Epithelial cell of alveolus of lung (primary cell): Measurements from ENCODE around the gene KLF1. TPM values are rescaled to one million over a fixed set of nuclear protein-coding genes. Genes with fewer than 3 reads are reported as not detected.

ENCODE experiments used
- total RNA-seq: library from RNA; depleted of rRNA; stranded (reverse); fragments of >200 nt; gene quantifications from 2 replicates; pipeline ENCODE4 v1.2.1, GENCODE V29; 2015

Gene KLF1
- not detected in 2 replicates for total RNA-seq

DNA sequence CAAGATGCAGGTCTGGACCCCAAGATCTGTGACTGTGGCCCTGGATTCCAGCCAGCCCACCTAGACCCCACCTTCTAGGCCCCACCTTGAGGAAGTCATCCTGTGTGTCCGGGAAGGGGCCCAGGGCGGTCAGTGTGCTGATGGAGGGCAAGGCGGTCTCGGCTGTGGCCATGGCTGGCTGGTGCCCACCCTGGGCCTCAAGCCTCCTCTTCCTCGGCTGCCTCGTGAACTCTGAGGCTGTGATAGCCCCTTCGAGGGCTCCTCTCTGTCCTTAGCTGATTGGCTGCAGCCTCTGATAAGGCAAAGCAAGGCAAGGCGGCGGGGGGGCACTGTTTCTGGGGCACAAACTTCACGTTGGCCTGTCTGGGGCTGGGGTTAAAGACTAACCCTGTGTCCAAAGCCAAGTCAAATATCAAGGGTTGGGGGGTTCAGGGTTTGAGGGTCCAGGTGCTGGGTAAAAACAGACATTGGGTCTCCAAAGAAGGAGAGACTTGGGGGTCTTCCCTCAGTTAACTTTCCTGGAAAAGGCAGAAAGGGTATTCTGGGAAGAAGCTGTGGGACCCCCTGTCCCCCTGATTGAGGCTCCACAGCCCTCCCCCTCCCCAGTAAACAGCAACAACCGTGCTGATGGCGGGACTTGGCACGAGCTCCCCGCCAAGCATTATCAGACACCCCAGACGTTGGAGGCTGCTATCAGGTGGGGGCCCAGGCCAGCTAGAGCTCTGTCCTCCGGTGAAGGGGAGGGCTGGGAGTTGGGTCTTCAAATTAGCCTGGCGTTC lies at the start of gene KLF1:
TSS of gene KLF1 (minus strand) at position 233 of the 779 bp plus-strand sequence. CDS start at position 172, 61 bp downstream.

GRCh38 chr19:12933287-12934072 lies 46.5 kb upstream of the KLF1 start, which contains the start of gene FARSA:
FARSA (minus strand) TSS chr19:12933711; CDS start chr19:12933696, 15 bp downstream.

DNA sequence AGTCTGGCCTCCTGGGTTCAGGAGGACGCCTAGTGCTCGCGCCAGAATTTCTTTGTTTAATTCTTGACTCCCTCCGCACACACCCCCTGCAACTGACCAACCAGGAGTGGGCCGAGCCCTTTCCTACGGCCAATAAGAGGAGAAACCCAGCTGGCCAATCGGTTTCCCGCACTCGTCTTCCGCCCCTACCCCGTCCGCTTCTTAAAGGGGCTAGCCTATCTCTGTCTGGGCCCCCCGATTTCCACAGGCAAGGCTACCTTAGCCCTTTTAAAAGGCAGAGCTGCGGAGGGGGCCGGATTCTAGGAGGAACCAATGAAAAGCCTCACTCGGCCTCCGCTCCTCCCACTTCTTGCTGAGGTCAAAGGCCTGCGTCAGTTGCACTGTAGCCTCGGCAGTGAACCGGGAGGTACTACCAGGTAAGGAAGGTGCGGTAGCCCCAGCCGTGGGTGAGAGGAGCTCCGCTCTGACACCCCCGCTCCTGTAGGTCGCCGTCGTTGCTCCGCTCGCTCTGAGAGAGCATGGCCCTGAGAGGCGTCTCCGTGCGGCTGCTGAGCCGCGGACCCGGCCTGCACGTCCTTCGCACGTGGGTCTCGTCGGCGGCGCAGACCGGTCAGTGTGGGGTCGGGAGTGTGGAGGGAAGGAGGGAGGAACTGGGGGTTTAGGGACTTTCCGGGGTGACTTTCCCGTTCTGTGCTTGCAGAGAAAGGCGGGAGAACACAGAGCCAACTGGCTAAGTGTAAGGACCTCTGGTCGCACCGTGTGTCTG lies 4.0 kb upstream of the KLF1 start, which contains the start of gene GCDH:
TSS of gene GCDH (plus strand) at position 374 of the 766 bp plus-strand sequence. CDS start at position 519, 145 bp downstream.

GRCh38 chr19:12881172-12881808 lies 5.7 kb downstream of the KLF1 start, which contains the start of gene DNASE2:
DNASE2 (minus strand) TSS chr19:12881449; CDS start chr19:12881375, 74 bp downstream.

GRCh38 chr19:12838182-12838885 lies 48.7 kb downstream of the KLF1 start, which contains the start of gene MAST1:
MAST1 (plus strand) TSS chr19:12838515; CDS start chr19:12838573, 58 bp downstream.

DNA sequence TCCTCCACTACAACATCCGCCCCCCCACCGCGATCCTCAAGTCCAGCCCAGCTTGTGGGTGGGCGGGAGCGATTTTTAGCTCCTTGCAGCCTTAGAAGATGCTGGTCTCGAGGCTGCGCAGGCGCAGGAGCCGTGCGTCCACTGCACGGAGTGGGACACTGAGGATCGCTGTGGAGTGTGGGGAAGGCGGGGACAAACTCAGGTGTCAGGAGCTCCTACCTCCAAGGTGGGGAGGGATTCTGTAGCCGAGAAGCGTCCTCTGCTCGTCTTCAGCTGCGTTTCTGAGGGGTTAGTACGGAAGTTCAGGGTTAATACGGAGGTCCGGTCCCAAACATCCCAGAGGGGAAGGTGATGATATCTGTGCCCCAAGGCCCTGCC lies 52.4 kb downstream of the KLF1 start, which contains the start of gene RTBDN:
TSS of gene RTBDN (minus strand) at position 14 of the 378 bp plus-strand sequence. CDS start 4,600 bp downstream, outside the sequence.

Other genes with a start within 250 kb of the KLF1 start
- 44.5 and 81.8 TPM in 2 replicates for gene MAN2B1, start 220.5 kb downstream of the KLF1 start, total RNA-seq
- gene WDR83, start 220.4 kb downstream of the KLF1 start, total RNA-seq, result 8.0 and 12.1 TPM in 2 replicates
- 62.4 and 124 TPM in 2 replicates for gene DHPS, start 205.3 kb downstream of the KLF1 start, total RNA-seq
- gene GNG14, start 199.2 kb downstream of the KLF1 start, total RNA-seq, result not detected in 2 replicates
- gene FBXW9, start 190.6 kb downstream of the KLF1 start, total RNA-seq, result 8.8 and 11.5 TPM in 2 replicates
- gene TNPO2, start 163.3 kb downstream of the KLF1 start, total RNA-seq, result 34.3 and 47.7 TPM in 2 replicates
- gene TRIR, start 152.5 kb downstream of the KLF1 start, total RNA-seq, result 353 and 355 TPM in 2 replicates
- gene GET3, start 149.7 kb downstream of the KLF1 start, total RNA-seq, result 61.8 and 80.8 TPM in 2 replicates
- gene BEST2, start 135.4 kb downstream of the KLF1 start, total RNA-seq, result 1.8 TPM in 1 of 2 replicates, not detected in the other
- gene HOOK2, start 111.6 kb downstream of the KLF1 start, total RNA-seq, result 8.8 and 19.0 TPM in 2 replicates
- 398 and 481 TPM in 2 replicates for gene JUNB, start 95.7 kb downstream of the KLF1 start, total RNA-seq
- gene PRDX2, start 85.4 kb downstream of the KLF1 start, total RNA-seq, result 454 and 460 TPM in 2 replicates
- not detected in 2 replicates for gene THSD8, start 85.1 kb downstream of the KLF1 start, total RNA-seq
- gene RNASEH2A, start 80.6 kb downstream of the KLF1 start, total RNA-seq, result 13.5 and 45.0 TPM in 2 replicates
- gene RTBDN, start 52.6 kb downstream of the KLF1 start, total RNA-seq, result not detected in 2 replicates
- under 0.01 and 0.88 TPM in 2 replicates for gene MAST1, start 48.7 kb downstream of the KLF1 start, total RNA-seq
- gene DNASE2, start 5.8 kb downstream of the KLF1 start, total RNA-seq, result 26.4 and 55.3 TPM in 2 replicates
- 22.6 and 40.1 TPM in 2 replicates for gene GCDH, start 4.0 kb upstream of the KLF1 start, total RNA-seq
- 0.56 TPM in 1 of 2 replicates, not detected in the other for gene SYCE2, start 32.1 kb upstream of the KLF1 start, total RNA-seq
- 60.8 and 78.4 TPM in 2 replicates for gene FARSA, start 46.5 kb upstream of the KLF1 start, total RNA-seq
- 932 and 1,873 TPM in 2 replicates for gene CALR, start 51.4 kb upstream of the KLF1 start, total RNA-seq
- gene RAD23A, start 58.7 kb upstream of the KLF1 start, total RNA-seq, result 107 and 111 TPM in 2 replicates
- gene GADD45GIP1, start 70.0 kb upstream of the KLF1 start, total RNA-seq, result 54.9 and 63.6 TPM in 2 replicates
- gene DAND5, start 82.4 kb upstream of the KLF1 start, total RNA-seq, result not detected in 2 replicates
- gene NFIX, start 108.3 kb upstream of the KLF1 start, total RNA-seq, result 33.9 and 97.1 TPM in 2 replicates
- 0.48 and 6.5 TPM in 2 replicates for gene LYL1, start 215.7 kb upstream of the KLF1 start, total RNA-seq
- gene TRMT1, start 229.5 kb upstream of the KLF1 start, total RNA-seq, result 25.9 and 35.6 TPM in 2 replicates
- gene NACC1, start 231.1 kb upstream of the KLF1 start, total RNA-seq, result 49.1 and 79.9 TPM in 2 replicates